HepG2 (cell line): ENCODE data around the gene PHACTR3.

Source experiments
- ATAD3A ChIP-seq: sonication (generic); formaldehyde crosslinking; IDR thresholded peaks from 2 replicates; pipeline ENCODE4 v1.4.0; 2020; ENCODE audit warnings: missing genetic modification reagents
- CEBPB ChIP-seq: IDR thresholded peaks from 2 replicates; pipeline ENCODE4 v1.6.1; 2011; ENCODE audit warnings: low read depth, low read length, improper control_type of control experiment, borderline replicate concordance
- DPF2 ChIP-seq: sonication (generic); formaldehyde crosslinking; IDR thresholded peaks from 2 replicates; pipeline ENCODE4 v1.4.0; 2020; ENCODE audit warnings: mild to moderate bottlenecking, low read depth, missing genetic modification reagents, borderline replicate concordance
- FIP1L1 ChIP-seq: fragments of 200-400 bp; formaldehyde crosslinking; IDR thresholded peaks from 2 replicates; pipeline ENCODE4 v1.6.1; 2018; ENCODE audit warnings: low read depth, mild to moderate bottlenecking, low read length, moderate library complexity, borderline replicate concordance; ENCODE audit not compliant: insufficient read depth
- GATAD2A ChIP-seq: IDR thresholded peaks from 2 replicates; pipeline ENCODE4 v1.6.1; 2016
- HNF4A ChIP-seq: sonication (generic); formaldehyde crosslinking; IDR thresholded peaks from 2 replicates; pipeline ENCODE4 v1.4.0; 2020; ENCODE audit warnings: missing genetic modification reagents
- JUN ChIP-seq: sonication (generic); formaldehyde crosslinking; IDR thresholded peaks from 2 replicates; pipeline ENCODE4 v1.4.0; 2020; ENCODE audit warnings: mild to moderate bottlenecking, missing genetic modification reagents
- PAX8 ChIP-seq: sonication (generic); formaldehyde crosslinking; IDR thresholded peaks from 2 replicates; pipeline ENCODE4 v1.8.0; 2022; ENCODE audit warnings: mild to moderate bottlenecking, missing genetic modification reagents, borderline replicate concordance
- POLR2AphosphoS5 ChIP-seq: IDR thresholded peaks from 2 replicates; pipeline ENCODE4 v1.6.1; 2012; ENCODE audit warnings: low read depth, low read length
- RBFOX2 ChIP-seq: fragments of 200-400 bp; formaldehyde crosslinking; IDR thresholded peaks from 2 replicates; pipeline ENCODE4 v1.6.1; 2017; ENCODE audit warnings: low read depth, mild to moderate bottlenecking, low read length
- TAF1 ChIP-seq: sonication (generic); formaldehyde crosslinking; IDR thresholded peaks from 2 replicates; pipeline ENCODE4 v1.4.0; 2020; ENCODE audit warnings: missing genetic modification reagents
- TCF12 ChIP-seq, 2 experiments: fragments of 450-650 bp in 1 of 2; sonication (generic) in 1 of 2; formaldehyde crosslinking in 1 of 2; IDR thresholded peaks; 2 replicates each; pipeline versions ENCODE4 v1.6.1 to v1.8.0; 2017 to 2022; ENCODE audit warnings: antibody characterized with exemption in 1 of 2, mild to moderate bottlenecking in 1 of 2, missing genetic modification reagents in 1 of 2, moderate library complexity in 1 of 2
- TF ChIP-seq, protein P1 (sequence below): sonication (generic); formaldehyde crosslinking; IDR thresholded peaks from 2 replicates; pipeline ENCODE4 v1.4.0; 2020; ENCODE audit warnings: missing genetic modification reagents
- TF ChIP-seq, protein P2 (sequence below): sonication (generic); formaldehyde crosslinking; IDR thresholded peaks from 2 replicates; pipeline ENCODE4 v1.8.1; 2023; ENCODE audit warnings: mild to moderate bottlenecking, moderate library complexity, missing genetic modification reagents

DNA sequence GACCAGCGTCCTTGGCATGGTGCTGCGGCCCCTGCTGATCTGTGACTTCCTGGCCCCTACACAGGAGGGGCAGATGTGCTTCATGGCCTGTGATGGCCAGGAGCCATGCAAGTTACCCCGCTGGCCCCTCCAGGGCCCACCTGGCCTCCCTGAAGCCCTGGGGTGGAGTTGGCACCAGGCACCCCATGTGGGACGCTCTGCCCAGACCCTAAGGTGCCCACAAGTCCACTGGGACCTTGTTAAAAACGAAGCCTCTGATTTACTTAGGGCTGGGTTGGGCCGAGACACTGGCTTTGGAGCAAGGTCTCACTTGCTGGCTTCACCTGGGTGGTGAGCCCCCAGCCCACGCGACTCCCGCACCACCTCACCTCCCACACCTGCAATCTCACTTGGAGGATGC is 139.0 kb downstream of the PHACTR3 start:
- TF ChIP-seq DPF2 (no peak), HNF4A (no peak), PAX8 (CRISPR knock-in tag) (no peak), GATAD2A (no peak), FIP1L1 (no peak), ATAD3A (CRISPR knock-in tag) (no peak), JUN (CRISPR knock-in tag) (no peak), TAF1 (CRISPR knock-in tag) (no peak), TCF12 (IDR thresholded peaks at IDR 0.05) (no peak), TCF12 (CRISPR knock-in tag; IDR thresholded peaks at IDR 0.05) (no peak), POLR2AphosphoS5 (no peak), RBFOX2 (no peak), CEBPB (no peak)
- TF ChIP-seq, protein P1, sequence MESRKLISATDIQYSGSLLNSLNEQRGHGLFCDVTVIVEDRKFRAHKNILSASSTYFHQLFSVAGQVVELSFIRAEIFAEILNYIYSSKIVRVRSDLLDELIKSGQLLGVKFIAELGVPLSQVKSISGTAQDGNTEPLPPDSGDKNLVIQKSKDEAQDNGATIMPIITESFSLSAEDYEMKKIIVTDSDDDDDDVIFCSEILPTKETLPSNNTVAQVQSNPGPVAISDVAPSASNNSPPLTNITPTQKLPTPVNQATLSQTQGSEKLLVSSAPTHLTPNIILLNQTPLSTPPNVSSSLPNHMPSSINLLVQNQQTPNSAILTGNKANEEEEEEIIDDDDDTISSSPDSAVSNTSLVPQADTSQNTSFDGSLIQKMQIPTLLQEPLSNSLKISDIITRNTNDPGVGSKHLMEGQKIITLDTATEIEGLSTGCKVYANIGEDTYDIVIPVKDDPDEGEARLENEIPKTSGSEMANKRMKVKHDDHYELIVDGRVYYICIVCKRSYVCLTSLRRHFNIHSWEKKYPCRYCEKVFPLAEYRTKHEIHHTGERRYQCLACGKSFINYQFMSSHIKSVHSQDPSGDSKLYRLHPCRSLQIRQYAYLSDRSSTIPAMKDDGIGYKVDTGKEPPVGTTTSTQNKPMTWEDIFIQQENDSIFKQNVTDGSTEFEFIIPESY (CRISPR knock-in tag) = no peak
- TF ChIP-seq, protein P2, sequence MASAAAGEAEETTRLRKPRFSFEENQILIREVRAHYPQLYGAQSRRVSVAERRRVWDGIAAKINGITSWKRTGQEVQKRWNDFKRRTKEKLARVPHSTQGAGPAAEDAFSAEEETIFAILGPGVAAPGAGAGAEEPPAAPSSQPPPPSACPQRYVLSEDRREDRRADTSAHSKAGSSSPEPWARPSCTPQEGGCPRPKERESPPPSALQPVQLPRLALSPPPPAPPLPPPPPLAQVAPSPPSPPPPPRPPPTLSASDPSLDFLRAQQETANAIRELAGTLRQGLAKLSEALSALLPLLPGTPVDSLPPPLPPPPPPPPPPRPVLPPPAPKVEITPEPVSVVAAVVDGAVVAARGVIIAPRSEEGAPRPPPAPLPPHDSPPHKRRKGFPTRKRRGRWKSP = no peak
